Measurements from ENCODE around the gene CAV3.
A peak's percentile ranks its signal among the peaks of the same experiment; 100 is the strongest.

CAV3 gene

GRCh38 chr3:8757551-8758518, 24.2 kb downstream of the CAV3 start:
- in situ Hi-C loops (cut with MboI; ENCODE audit: low pct_unique_long_range_greater_than_20kb, low sequenced_read_pairs), result no loop called here
- no peak for DNase-seq

- DNase-seq, result no peak
- in situ Hi-C loops (cut with MboI; ENCODE audit: low pct_unique_long_range_greater_than_20kb, low sequenced_read_pairs), result no loop called here
Measured at GRCh38 chr3:8759038-8759707, 25.6 kb downstream of the CAV3 start.

GRCh38 chr3:8760091-8760490, 26.5 kb downstream of the CAV3 start:
- DNase-seq, result no peak
- in situ Hi-C loops (cut with MboI; ENCODE audit: low pct_unique_long_range_greater_than_20kb, low sequenced_read_pairs), result no loop called here

GRCh38 chr3:8760506-8760905, 26.9 kb downstream of the CAV3 start:
- DNase-seq, result no peak
- in situ Hi-C loops (cut with MboI; ENCODE audit: low pct_unique_long_range_greater_than_20kb, low sequenced_read_pairs), result no loop called here

GRCh38 chr3:8761866-8762265, 28.3 kb downstream of the CAV3 start:
- in situ Hi-C loops (cut with MboI; ENCODE audit: low pct_unique_long_range_greater_than_20kb, low sequenced_read_pairs), result no loop called here
- no peak for DNase-seq

GRCh38 chr3:8762607-8763377, 29.2 kb downstream of the CAV3 start:
- in situ Hi-C loops (cut with MboI; ENCODE audit: low pct_unique_long_range_greater_than_20kb, low sequenced_read_pairs), result no loop called here
- no peak for DNase-seq

GRCh38 chr3:8764528-8764927, 30.9 kb downstream of the CAV3 start:
- DNase-seq, result no peak
- in situ Hi-C loops (cut with MboI; ENCODE audit: low pct_unique_long_range_greater_than_20kb, low sequenced_read_pairs), result no loop called here

GRCh38 chr3:8765528-8765927, 31.9 kb downstream of the CAV3 start:
- no peak for DNase-seq
- in situ Hi-C loops (cut with MboI; ENCODE audit: low pct_unique_long_range_greater_than_20kb, low sequenced_read_pairs), result no loop called here

- in situ Hi-C loops (cut with MboI; ENCODE audit: low pct_unique_long_range_greater_than_20kb, low sequenced_read_pairs), result no loop called here
- DNase-seq, result no peak
Measured at GRCh38 chr3:8766148-8766547, 32.5 kb downstream of the CAV3 start.

- in situ Hi-C loops (cut with MboI; ENCODE audit: low pct_unique_long_range_greater_than_20kb, low sequenced_read_pairs), result no loop called here
Measured at GRCh38 chr3:8767256-8767666, 33.7 kb downstream of the CAV3 start.

GRCh38 chr3:8767667-8768363, 34.2 kb downstream of the CAV3 start:
- in situ Hi-C loops (cut with MboI; ENCODE audit: low pct_unique_long_range_greater_than_20kb, low sequenced_read_pairs), result no loop called here
- no peak for DNase-seq

More at GRCh38 chr3:8767256-8767666, 33.7 kb downstream of the CAV3 start:
- DNase-seq, result no peak

GRCh38 chr3:8768364-8769087, 34.9 kb downstream of the CAV3 start:
- in situ Hi-C loops (cut with MboI; ENCODE audit: low pct_unique_long_range_greater_than_20kb, low sequenced_read_pairs), result no loop called here
- no peak for DNase-seq

GRCh38 chr3:8769088-8769822, 35.7 kb downstream of the CAV3 start, which contains the start of gene OXTR:
TSS of gene OXTR (minus strand) at chr3:8769613. CDS start at chr3:8768187, 1,426 bp downstream.
- peak; percentile 70 for DNase-seq
- in situ Hi-C loops (cut with MboI; ENCODE audit: low pct_unique_long_range_greater_than_20kb, low sequenced_read_pairs), result no loop called here

- in situ Hi-C loops (cut with MboI; ENCODE audit: low pct_unique_long_range_greater_than_20kb, low sequenced_read_pairs), result no loop called here
- DNase-seq, result no peak
Measured at GRCh38 chr3:8773941-8774542, 40.4 kb downstream of the CAV3 start.

- DNase-seq, result no peak
- in situ Hi-C loops (cut with MboI; ENCODE audit: low pct_unique_long_range_greater_than_20kb, low sequenced_read_pairs), result no loop called here
Measured at GRCh38 chr3:8775181-8775580, 41.6 kb downstream of the CAV3 start.

- DNase-seq, result no peak
- in situ Hi-C loops (cut with MboI; ENCODE audit: low pct_unique_long_range_greater_than_20kb, low sequenced_read_pairs), result no loop called here
Measured at GRCh38 chr3:8775602-8776001, 42.0 kb downstream of the CAV3 start.

- DNase-seq, result no peak
- in situ Hi-C loops (cut with MboI; ENCODE audit: low pct_unique_long_range_greater_than_20kb, low sequenced_read_pairs), result no loop called here
Measured at GRCh38 chr3:8776406-8776805, 42.8 kb downstream of the CAV3 start.
